DMS53 treated with DMSO at 0.1 percent for 48 hours (cell line): ENCODE results near the gene C1QC.

ENCODE experiments used
- DNase-seq: peaks from one replicate; lab custom pipeline; 2025; ENCODE audit not compliant: unreplicated experiment; lab: John Stamatoyannopoulos, UW

Gene C1QC

GRCh38 chr1:22618056-22618455, 25.4 kb upstream of the C1QC start:
- no peak for DNase-seq

- no peak for DNase-seq
Observed at GRCh38 chr1:22619252-22619651, 24.2 kb upstream of the C1QC start.

- no peak for DNase-seq
Observed at GRCh38 chr1:22619798-22620197, 23.6 kb upstream of the C1QC start.

GRCh38 chr1:22621761-22622160, 21.7 kb upstream of the C1QC start:
- DNase-seq: no peak

GRCh38 chr1:22625262-22625925, 18.0 kb upstream of the C1QC start:
- no peak for DNase-seq

- no peak for DNase-seq
Observed at GRCh38 chr1:22626237-22627157, 16.9 kb upstream of the C1QC start.

- DNase-seq: peak; percentile 44
Observed at GRCh38 chr1:22627331-22627730, 16.1 kb upstream of the C1QC start.

- DNase-seq: no peak
Observed at GRCh38 chr1:22628698-22629444, 14.6 kb upstream of the C1QC start.

GRCh38 chr1:22629886-22630285, 13.5 kb upstream of the C1QC start:
- no peak for DNase-seq

- DNase-seq: no peak
Observed at GRCh38 chr1:22633697-22634463, 9.6 kb upstream of the C1QC start.

GRCh38 chr1:22635436-22635835, 8.0 kb upstream of the C1QC start:
- DNase-seq: no peak

GRCh38 chr1:22636353-22636752, 7.1 kb upstream of the C1QC start, which contains the start of gene C1QA:
Gene C1QA (plus strand): TSS chr1:22636628. CDS start chr1:22637617, 989 bp downstream.
- no peak for DNase-seq

GRCh38 chr1:22636927-22637326, 6.5 kb upstream of the C1QC start:
- no peak for DNase-seq

- DNase-seq: no peak
Observed at GRCh38 chr1:22637907-22638445, 5.5 kb upstream of the C1QC start.

- DNase-seq: no peak
Observed at GRCh38 chr1:22638476-22639234, 4.8 kb upstream of the C1QC start.

GRCh38 chr1:22639286-22639685, 4.1 kb upstream of the C1QC start:
- no peak for DNase-seq

GRCh38 chr1:22641247-22641646, 2.2 kb upstream of the C1QC start:
- no peak for DNase-seq

- peak; percentile 25 for DNase-seq
Observed at GRCh38 chr1:22641906-22642636, 1.4 kb upstream of the C1QC start.

GRCh38 chr1:22643928-22644327, 495 bp downstream of the C1QC start:
- DNase-seq: no peak
